Liver (tissue), 9 donors: ENCODE data around the gene CD300E. TPM values are rescaled to one million over a fixed set of nuclear protein-coding genes. Genes with fewer than 3 reads are reported as not detected.

ENCODE experiments used
- DNase-seq: peaks from one replicate; pipeline ENCODE4 v3.0.0-alpha.2; 2017; ENCODE audit warnings: low spot score
- H3K27ac ChIP-seq, 2 donors: one replicate each; pipeline ENCODE4 v1.7.0; 2013; ENCODE audit warnings: inconsistent platforms in 2 of 2, low read length in 2 of 2, control low read depth in 1 of 2, low read depth in 1 of 2, mild to moderate bottlenecking in 1 of 2
- H3K27me3 ChIP-seq, 4 donors: one replicate each; pipeline versions ENCODE4 v1.6.1 to v1.7.0; 2013; ENCODE audit warnings: low read length in 3 of 4, inconsistent platforms in 1 of 4, mild to moderate bottlenecking in 1 of 4, moderate library complexity in 1 of 4; ENCODE audit not compliant: control insufficient read depth in 4 of 4, insufficient read depth in 4 of 4
- H3K36me3 ChIP-seq, 4 donors: one replicate each; pipeline versions ENCODE4 v1.6.1 to v1.7.0; 2013; ENCODE audit warnings: low read length in 3 of 4, mild to moderate bottlenecking in 3 of 4, low read depth in 1 of 4, moderate library complexity in 1 of 4; ENCODE audit not compliant: control insufficient read depth in 4 of 4, insufficient read depth in 3 of 4
- H3K4me1 ChIP-seq, 4 donors: one replicate each; pipeline versions ENCODE4 v1.6.1 to v1.7.0; 2013; ENCODE audit warnings: low read length in 3 of 4, mild to moderate bottlenecking in 3 of 4, moderate library complexity in 1 of 4; ENCODE audit not compliant: control insufficient read depth in 4 of 4, insufficient read depth in 4 of 4
- H3K4me3 ChIP-seq, 3 donors: one replicate each; pipeline versions ENCODE4 v1.6.1 to v1.7.0; 2013; ENCODE audit warnings: low read length in 3 of 3, control low read depth in 1 of 3, low read depth in 1 of 3, mild to moderate bottlenecking in 1 of 3
- H3K9ac ChIP-seq, 2 donors: one replicate each; pipeline ENCODE4 v1.7.0; 2013; ENCODE audit warnings: low read length in 2 of 2, mild to moderate bottlenecking in 2 of 2, moderate library complexity in 2 of 2, control low read depth in 1 of 2, low read depth in 1 of 2
- H3K9me3 ChIP-seq, 4 donors: one replicate each; pipeline versions ENCODE4 v1.6.1 to v1.7.0; 2013; ENCODE audit warnings: low read length in 3 of 4; ENCODE audit not compliant: control insufficient read depth in 4 of 4
- ATF3 ChIP-seq: IDR thresholded peaks from 2 replicates; pipeline ENCODE4 v1.6.1; 2016; ENCODE audit warnings: antibody characterized with exemption
- EGR1 ChIP-seq, 2 donors: IDR thresholded peaks; 2 replicates each; pipeline ENCODE4 v1.6.1; 2016 to 2018; ENCODE audit warnings: antibody characterized with exemption in 2 of 2, low read depth in 2 of 2
- FOXA1 ChIP-seq: IDR thresholded peaks from 2 replicates; pipeline ENCODE4 v1.6.1; 2016; ENCODE audit warnings: antibody characterized with exemption
- FOXA2 ChIP-seq: IDR thresholded peaks from 2 replicates; pipeline ENCODE4 v1.6.1; 2016; ENCODE audit warnings: antibody characterized with exemption
- GABPA ChIP-seq, 2 donors: IDR thresholded peaks in 1 of 2; conservative IDR thresholded peaks in 1 of 2; 2 replicates each; pipeline ENCODE4 v1.6.1; 2016; ENCODE audit warnings: antibody characterized with exemption in 2 of 2, mild to moderate bottlenecking in 1 of 2, moderate library complexity in 1 of 2
- HNF4A ChIP-seq, 2 donors: conservative IDR thresholded peaks; 2 replicates each; pipeline ENCODE4 v1.6.1; 2016; ENCODE audit warnings: antibody characterized with exemption in 2 of 2, mild to moderate bottlenecking in 2 of 2
- HNF4G ChIP-seq: IDR thresholded peaks from 2 replicates; pipeline ENCODE4 v1.6.1; 2016; ENCODE audit warnings: antibody characterized with exemption
- JUND ChIP-seq, 2 donors: IDR thresholded peaks; 2 replicates each; pipeline ENCODE4 v1.6.1; 2016; ENCODE audit warnings: antibody characterized with exemption in 2 of 2
- MAX ChIP-seq: IDR thresholded peaks from 2 replicates; pipeline ENCODE4 v1.6.1; 2016; ENCODE audit warnings: antibody characterized with exemption
- NR2F2 ChIP-seq: IDR thresholded peaks from 2 replicates; pipeline ENCODE4 v1.6.1; 2016; ENCODE audit warnings: antibody characterized with exemption
- RAD21 ChIP-seq, 2 donors: IDR thresholded peaks; 2 replicates each; pipeline ENCODE4 v1.6.1; 2016; ENCODE audit warnings: antibody characterized with exemption in 2 of 2, mild to moderate bottlenecking in 2 of 2
- RXRA ChIP-seq, 2 donors: IDR thresholded peaks; 2 replicates each; pipeline ENCODE4 v1.6.1; 2017 to 2018; ENCODE audit warnings: antibody characterized with exemption in 2 of 2, mild to moderate bottlenecking in 1 of 2
- SP1 ChIP-seq: IDR thresholded peaks from 2 replicates; pipeline ENCODE4 v1.6.1; 2018; ENCODE audit warnings: antibody characterized with exemption, mild to moderate bottlenecking
- TAF1 ChIP-seq: conservative IDR thresholded peaks from 2 replicates; pipeline ENCODE4 v1.6.1; 2016; ENCODE audit warnings: antibody characterized with exemption, mild to moderate bottlenecking
- YY1 ChIP-seq: IDR thresholded peaks from 2 replicates; pipeline ENCODE4 v1.6.1; 2016; ENCODE audit warnings: antibody characterized with exemption, mild to moderate bottlenecking
- WGBS: extraction: QIAGEN DNeasy Blood & Tissue Kit; methylation state at CpG from one replicate; pipeline ENCODE4 v1.1.7; 2013; 5-methylcytosine and 5-hydroxymethylcytosine counted together
- polyA plus RNA-seq, 2 donors: library from polyadenylated mRNA; stranded (reverse) in 1 of 2; unstranded in 1 of 2; fragments of 200-250 nt in 1 of 2; fragments of >200 nt in 1 of 2; fragmentation: Nextera tagmentation in 1 of 2; extraction: Ambion mirVana in 1 of 2; gene quantifications; one replicate each; pipeline versions ENCODE4 v1.2.1 to v1.2.3, GENCODE V29; 2013 to 2015
- total RNA-seq, 2 donors: library from RNA; depleted of rRNA; stranded (reverse); fragments of >200 nt; gene quantifications; one replicate each; pipeline ENCODE4 v1.2.3, GENCODE V29; 2014
- TF ChIP-seq, protein P1 (sequence below): fragments of 150-350 bp; IDR thresholded peaks from 2 replicates; pipeline ENCODE4 v1.5.1; 2017; ENCODE audit warnings: improper control_type of control experiment, low read depth, low read length; ENCODE audit not compliant: missing input control
- TF ChIP-seq, protein P2 (sequence below): IDR thresholded peaks from 2 replicates; pipeline ENCODE4 v1.6.1; 2016; ENCODE audit warnings: antibody characterized with exemption
- TF ChIP-seq, protein P3 (sequence below): IDR thresholded peaks from 2 replicates; pipeline ENCODE4 v1.6.1; 2016; ENCODE audit warnings: antibody characterized with exemption, mild to moderate bottlenecking
- donor health status: healthy.
- donor health status: healthy.
- donor health status: healthy.
- donor health status: healthy.
- donor health status: healthy.

Gene CD300E
- total and polyA plus RNA-seq, 4 donors: 0.07 to 0.75 (median 0.34) TPM

DNA sequence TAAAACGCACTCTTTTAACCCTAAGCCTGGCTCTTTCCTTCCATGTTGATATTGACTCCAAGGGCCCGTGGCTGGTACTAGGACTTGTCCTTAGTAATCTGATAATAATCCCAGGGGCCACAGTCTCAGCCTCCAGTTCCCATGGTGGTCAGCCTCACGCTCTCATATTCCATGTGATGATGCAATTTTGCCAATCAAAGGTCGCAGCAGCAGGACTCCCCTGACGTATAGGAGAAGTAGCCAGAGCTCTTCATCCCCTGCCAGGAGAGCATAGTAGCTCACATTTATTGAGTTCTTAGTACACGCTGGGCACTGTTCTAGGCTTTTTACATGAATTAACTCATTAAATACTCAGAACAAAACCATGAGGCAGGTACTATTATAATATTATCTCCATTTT lies 46.8 kb upstream of the CD300E start:
- Histone ChIP-seq H3K27me3 (peaks cover 0 to 9% (median 8%) of the 10 kb centered on the region in 4 donors), H3K9ac (no peak overlapping the region), H3K27ac (no peak overlapping the region), H3K4me1 (no peaks in the 10 kb centered on the region), H3K4me3 (no peak overlapping the region), H3K9me3 (peaks cover 0 to 3% (median 1%) of the 10 kb centered on the region in 4 donors), H3K36me3 (no peaks in the 10 kb centered on the region)
- WGBS: 59% methylated on average over 6 of the region's 6 CpGs
- TF ChIP-seq HNF4A (conservative IDR thresholded peaks at IDR 0.05) (no peak), FOXA2 (no peak), HNF4G (no peak), MAX (no peak), RAD21 (IDR thresholded peaks at IDR 0.05) (no peak), YY1 (no peak), ATF3 (no peak), RXRA (IDR thresholded peaks at IDR 0.05) (no peak), JUND (IDR thresholded peaks at IDR 0.05) (no peak), NR2F2 (no peak), TAF1 (no peak), SP1 (no peak), FOXA1 (no peak), EGR1 (IDR thresholded peaks at IDR 0.05; ENCODE audit: low read depth in 2 of 2) (no peak), GABPA (IDR thresholded peaks at IDR 0.05 in 1 of 2, conservative IDR thresholded peaks at IDR 0.05 in 1 of 2) (no peak)
- TF ChIP-seq, protein P1, sequence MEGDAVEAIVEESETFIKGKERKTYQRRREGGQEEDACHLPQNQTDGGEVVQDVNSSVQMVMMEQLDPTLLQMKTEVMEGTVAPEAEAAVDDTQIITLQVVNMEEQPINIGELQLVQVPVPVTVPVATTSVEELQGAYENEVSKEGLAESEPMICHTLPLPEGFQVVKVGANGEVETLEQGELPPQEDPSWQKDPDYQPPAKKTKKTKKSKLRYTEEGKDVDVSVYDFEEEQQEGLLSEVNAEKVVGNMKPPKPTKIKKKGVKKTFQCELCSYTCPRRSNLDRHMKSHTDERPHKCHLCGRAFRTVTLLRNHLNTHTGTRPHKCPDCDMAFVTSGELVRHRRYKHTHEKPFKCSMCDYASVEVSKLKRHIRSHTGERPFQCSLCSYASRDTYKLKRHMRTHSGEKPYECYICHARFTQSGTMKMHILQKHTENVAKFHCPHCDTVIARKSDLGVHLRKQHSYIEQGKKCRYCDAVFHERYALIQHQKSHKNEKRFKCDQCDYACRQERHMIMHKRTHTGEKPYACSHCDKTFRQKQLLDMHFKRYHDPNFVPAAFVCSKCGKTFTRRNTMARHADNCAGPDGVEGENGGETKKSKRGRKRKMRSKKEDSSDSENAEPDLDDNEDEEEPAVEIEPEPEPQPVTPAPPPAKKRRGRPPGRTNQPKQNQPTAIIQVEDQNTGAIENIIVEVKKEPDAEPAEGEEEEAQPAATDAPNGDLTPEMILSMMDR: no peak
- TF ChIP-seq, protein P2, sequence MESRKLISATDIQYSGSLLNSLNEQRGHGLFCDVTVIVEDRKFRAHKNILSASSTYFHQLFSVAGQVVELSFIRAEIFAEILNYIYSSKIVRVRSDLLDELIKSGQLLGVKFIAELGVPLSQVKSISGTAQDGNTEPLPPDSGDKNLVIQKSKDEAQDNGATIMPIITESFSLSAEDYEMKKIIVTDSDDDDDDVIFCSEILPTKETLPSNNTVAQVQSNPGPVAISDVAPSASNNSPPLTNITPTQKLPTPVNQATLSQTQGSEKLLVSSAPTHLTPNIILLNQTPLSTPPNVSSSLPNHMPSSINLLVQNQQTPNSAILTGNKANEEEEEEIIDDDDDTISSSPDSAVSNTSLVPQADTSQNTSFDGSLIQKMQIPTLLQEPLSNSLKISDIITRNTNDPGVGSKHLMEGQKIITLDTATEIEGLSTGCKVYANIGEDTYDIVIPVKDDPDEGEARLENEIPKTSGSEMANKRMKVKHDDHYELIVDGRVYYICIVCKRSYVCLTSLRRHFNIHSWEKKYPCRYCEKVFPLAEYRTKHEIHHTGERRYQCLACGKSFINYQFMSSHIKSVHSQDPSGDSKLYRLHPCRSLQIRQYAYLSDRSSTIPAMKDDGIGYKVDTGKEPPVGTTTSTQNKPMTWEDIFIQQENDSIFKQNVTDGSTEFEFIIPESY: no peak
- TF ChIP-seq, protein P3, sequence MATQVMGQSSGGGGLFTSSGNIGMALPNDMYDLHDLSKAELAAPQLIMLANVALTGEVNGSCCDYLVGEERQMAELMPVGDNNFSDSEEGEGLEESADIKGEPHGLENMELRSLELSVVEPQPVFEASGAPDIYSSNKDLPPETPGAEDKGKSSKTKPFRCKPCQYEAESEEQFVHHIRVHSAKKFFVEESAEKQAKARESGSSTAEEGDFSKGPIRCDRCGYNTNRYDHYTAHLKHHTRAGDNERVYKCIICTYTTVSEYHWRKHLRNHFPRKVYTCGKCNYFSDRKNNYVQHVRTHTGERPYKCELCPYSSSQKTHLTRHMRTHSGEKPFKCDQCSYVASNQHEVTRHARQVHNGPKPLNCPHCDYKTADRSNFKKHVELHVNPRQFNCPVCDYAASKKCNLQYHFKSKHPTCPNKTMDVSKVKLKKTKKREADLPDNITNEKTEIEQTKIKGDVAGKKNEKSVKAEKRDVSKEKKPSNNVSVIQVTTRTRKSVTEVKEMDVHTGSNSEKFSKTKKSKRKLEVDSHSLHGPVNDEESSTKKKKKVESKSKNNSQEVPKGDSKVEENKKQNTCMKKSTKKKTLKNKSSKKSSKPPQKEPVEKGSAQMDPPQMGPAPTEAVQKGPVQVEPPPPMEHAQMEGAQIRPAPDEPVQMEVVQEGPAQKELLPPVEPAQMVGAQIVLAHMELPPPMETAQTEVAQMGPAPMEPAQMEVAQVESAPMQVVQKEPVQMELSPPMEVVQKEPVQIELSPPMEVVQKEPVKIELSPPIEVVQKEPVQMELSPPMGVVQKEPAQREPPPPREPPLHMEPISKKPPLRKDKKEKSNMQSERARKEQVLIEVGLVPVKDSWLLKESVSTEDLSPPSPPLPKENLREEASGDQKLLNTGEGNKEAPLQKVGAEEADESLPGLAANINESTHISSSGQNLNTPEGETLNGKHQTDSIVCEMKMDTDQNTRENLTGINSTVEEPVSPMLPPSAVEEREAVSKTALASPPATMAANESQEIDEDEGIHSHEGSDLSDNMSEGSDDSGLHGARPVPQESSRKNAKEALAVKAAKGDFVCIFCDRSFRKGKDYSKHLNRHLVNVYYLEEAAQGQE: no peak
- no peak for DNase-seq
